Activated B cell treated with CpG ODN at 0.5 μM for 24 hours (primary cell): ENCODE data around the gene PPP1R3C. TPM values are rescaled to one million over a fixed set of nuclear protein-coding genes. Genes with fewer than 3 reads are reported as not detected.

Experiments used
- ATAC-seq: fragments of 200-7000 bp; cut with Tn5 transposase; one replicate; pipeline ENCODE4 v1.10.0; 2021; ENCODE audit warnings: low read depth, mild to moderate bottlenecking, moderate library complexity
- CTCF ChIA-PET: fragments of 350-600 bp; sonication (Branson Sonifier 250); formaldehyde crosslinking; loops from one replicate; lab custom pipeline; 2021; ENCODE audit warnings: antibody characterized with exemption; lab: Charles Lee
- POLR2A ChIA-PET: fragments of 350-600 bp; sonication (Branson Sonifier 250); formaldehyde crosslinking; loops from one replicate; lab custom pipeline; 2021; ENCODE audit warnings: antibody characterized with exemption; lab: Charles Lee
- DNase-seq: peaks from one replicate; pipeline ENCODE4 v3.0.0; 2022
- H3K27ac Mint-ChIP-seq: one replicate; pipeline ENCODE4 v1.8.0; 2020; ENCODE audit warnings: mixed read lengths
- H3K27me3 Mint-ChIP-seq: one replicate; pipeline ENCODE4 v1.8.0; 2021; ENCODE audit warnings: mixed read lengths
- H3K36me3 Mint-ChIP-seq: one replicate; pipeline ENCODE4 v1.8.0; 2021; ENCODE audit warnings: low read depth, mixed read lengths
- H3K4me1 Mint-ChIP-seq: one replicate; pipeline ENCODE4 v1.8.0; 2021; ENCODE audit warnings: mixed read lengths
- H3K4me3 Mint-ChIP-seq: one replicate; pipeline ENCODE4 v1.8.0; 2020; ENCODE audit warnings: mild to moderate bottlenecking, mixed read lengths
- H3K9me3 Mint-ChIP-seq: one replicate; pipeline ENCODE4 v1.8.0; 2020; ENCODE audit warnings: mixed read lengths
- CTCF ChIP-seq: fragments of 200-600 bp; IDR thresholded peaks from one replicate; pipeline ENCODE4 v1.8.0; 2022; ENCODE audit warnings: antibody characterized with exemption, mild to moderate bottlenecking
- intact Hi-C: fragments of 100-400 bp; cut with micrococcal nuclease; formaldehyde crosslinking; loops from one replicate; pipeline ENCODE4 v1.15.1; 2024
- total RNA-seq: library from RNA; stranded (reverse); gene quantifications from 2 replicates; pipeline ENCODE4 v1.2.3, GENCODE V29; 2022

Gene PPP1R3C
- total RNA-seq, 1 donor from 2014 or later, result not detected

- TF ChIP-seq CTCF, result no peak
- peaks cover 9% of the 10 kb centered on the region for H3K9me3 Mint-ChIP-seq
- H3K4me3 Mint-ChIP-seq, result no peak overlapping the region
- CTCF ChIA-PET, result no interaction called here
- intact Hi-C loops, result no loop called here
- no peaks in the 10 kb centered on the region for H3K4me1 Mint-ChIP-seq
- no peak for DNase-seq
- no peak overlapping the region for H3K27ac Mint-ChIP-seq
- no peak for ATAC-seq
- POLR2A ChIA-PET, result no interaction called here
- H3K36me3 Mint-ChIP-seq, result peaks cover 1% of the 10 kb centered on the region
- peaks cover 18% of the 10 kb centered on the region for H3K27me3 Mint-ChIP-seq
Measured at GRCh38 chr10:91624633-91625032, 8.2 kb downstream of the PPP1R3C start.

- Mint-ChIP-seq H3K4me3 (no peak overlapping the region), H3K27me3 (peaks cover 22% of the 10 kb centered on the region), H3K4me1 (no peaks in the 10 kb centered on the region), H3K9me3 (peaks cover 9% of the 10 kb centered on the region), H3K36me3 (peaks cover 1% of the 10 kb centered on the region), H3K27ac (no peak overlapping the region)
- POLR2A ChIA-PET, result no interaction called here
- ATAC-seq, result no peak
- intact Hi-C loops, result no loop called here
- no peak for TF ChIP-seq CTCF
- CTCF ChIA-PET, result no interaction called here
- DNase-seq, result no peak
Measured at GRCh38 chr10:91622601-91623000, 10.3 kb downstream of the PPP1R3C start.

- no peak for ATAC-seq
- Mint-ChIP-seq H3K27ac (no peak overlapping the region), H3K9me3 (peaks cover 9% of the 10 kb centered on the region), H3K27me3 (peaks cover 22% of the 10 kb centered on the region), H3K4me1 (no peaks in the 10 kb centered on the region), H3K36me3 (peaks cover 1% of the 10 kb centered on the region), H3K4me3 (no peak overlapping the region)
- intact Hi-C loops, result no loop called here
- ChIA-PET CTCF (interaction anchor here (0.6 kb wide), 1 partner anchor 137 kb away, joined by 3 read pairs; no protein-coding TSS in a partner anchor), POLR2A (no interaction called here)
- TF ChIP-seq CTCF, result no peak
- no peak for DNase-seq
Measured at GRCh38 chr10:91621483-91622113, 11.3 kb downstream of the PPP1R3C start.

- no peaks in the 10 kb centered on the region for H3K4me1 Mint-ChIP-seq
- ChIA-PET CTCF (no interaction called here), POLR2A (no interaction called here)
- no peak for TF ChIP-seq CTCF
- H3K36me3 Mint-ChIP-seq, result no peaks in the 10 kb centered on the region
- H3K27me3 Mint-ChIP-seq, result peaks cover 19% of the 10 kb centered on the region
- no peak for ATAC-seq
- H3K4me3 Mint-ChIP-seq, result no peak overlapping the region
- H3K9me3 Mint-ChIP-seq, result no peaks in the 10 kb centered on the region
- DNase-seq, result no peak
- intact Hi-C loops, result no loop called here
- H3K27ac Mint-ChIP-seq, result no peak overlapping the region
Measured at GRCh38 chr10:91617072-91617609, 15.7 kb downstream of the PPP1R3C start.

- H3K4me1 Mint-ChIP-seq, result no peaks in the 10 kb centered on the region
- H3K36me3 Mint-ChIP-seq, result no peaks in the 10 kb centered on the region
- peaks cover 15% of the 10 kb centered on the region for H3K27me3 Mint-ChIP-seq
- H3K9me3 Mint-ChIP-seq, result no peaks in the 10 kb centered on the region
- ATAC-seq (no peak), DNase-seq (no peak)
- intact Hi-C loops, result no loop called here
- TF ChIP-seq CTCF, result no peak
- ChIA-PET CTCF (no interaction called here), POLR2A (no interaction called here)
- no peak overlapping the region for H3K4me3 Mint-ChIP-seq
- H3K27ac Mint-ChIP-seq, result no peak overlapping the region
Measured at GRCh38 chr10:91616137-91616536, 16.7 kb downstream of the PPP1R3C start.
